HG03045 (cell line): ENCODE data around the gene KDM4F.
A peak's percentile ranks its signal among the peaks of the same experiment; 100 is the strongest.
"Not testable (repeated sequence)": the region's sequence is repeated elsewhere in the genome, so short reads cannot be mapped to it uniquely, and the experiment has no call there.

Experiments
- ATAC-seq: cut with Tn5 transposase; IDR thresholded peaks from one replicate; pipeline ENCODE4 v1.9.1; 2021; ENCODE audit warnings: mild to moderate bottlenecking, moderate library complexity; ENCODE audit not compliant: unreplicated experiment

The KDM4F gene

GRCh38 chr11:95049122-95049521, at the start of gene KDM4F:
Gene KDM4F, plus strand, starts transcription at chr11:95049422.
- not testable (repeated sequence) for ATAC-seq

GRCh38 chr11:95003716-95004115, 45.5 kb upstream of the KDM4F start:
- no peak for ATAC-seq

DNA sequence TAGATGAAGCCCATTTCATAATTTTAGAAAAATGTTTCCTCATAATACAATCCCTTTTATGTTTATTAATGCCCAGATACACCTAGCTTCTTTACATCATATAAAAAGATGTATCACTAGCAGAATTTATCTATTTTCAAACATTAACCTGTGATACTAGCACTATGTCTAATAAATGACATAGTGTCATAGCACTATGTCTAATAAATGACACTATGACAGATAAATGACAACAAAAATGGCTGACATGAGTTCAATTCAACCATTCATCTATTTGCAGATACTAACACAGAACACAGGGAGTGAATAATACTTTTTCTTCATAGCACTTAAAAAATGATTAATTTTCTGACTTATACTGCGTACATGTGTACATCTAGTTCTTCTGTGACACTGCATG, 43.6 kb upstream of the KDM4F start:
- ATAC-seq = no peak

DNA sequence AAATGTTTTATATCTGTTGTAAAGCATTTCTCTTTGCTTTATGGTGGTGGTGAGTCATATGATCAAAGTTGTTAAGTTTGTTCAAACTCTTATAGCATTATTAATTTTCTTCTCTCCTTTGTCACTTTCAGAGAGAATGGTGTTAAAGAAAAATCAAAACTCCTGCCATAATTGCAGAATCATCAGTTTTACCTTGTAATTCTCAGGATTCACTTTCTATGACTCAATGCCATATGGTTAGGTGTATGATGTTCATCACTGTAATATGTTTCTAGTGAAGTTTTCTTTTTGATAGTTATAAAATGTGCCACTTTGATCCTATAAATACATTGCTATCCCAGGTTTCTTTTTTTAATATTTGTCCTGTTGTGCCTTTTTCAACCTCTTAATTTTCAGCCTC, 37.8 kb upstream of the KDM4F start:
- ATAC-seq = no peak

DNA sequence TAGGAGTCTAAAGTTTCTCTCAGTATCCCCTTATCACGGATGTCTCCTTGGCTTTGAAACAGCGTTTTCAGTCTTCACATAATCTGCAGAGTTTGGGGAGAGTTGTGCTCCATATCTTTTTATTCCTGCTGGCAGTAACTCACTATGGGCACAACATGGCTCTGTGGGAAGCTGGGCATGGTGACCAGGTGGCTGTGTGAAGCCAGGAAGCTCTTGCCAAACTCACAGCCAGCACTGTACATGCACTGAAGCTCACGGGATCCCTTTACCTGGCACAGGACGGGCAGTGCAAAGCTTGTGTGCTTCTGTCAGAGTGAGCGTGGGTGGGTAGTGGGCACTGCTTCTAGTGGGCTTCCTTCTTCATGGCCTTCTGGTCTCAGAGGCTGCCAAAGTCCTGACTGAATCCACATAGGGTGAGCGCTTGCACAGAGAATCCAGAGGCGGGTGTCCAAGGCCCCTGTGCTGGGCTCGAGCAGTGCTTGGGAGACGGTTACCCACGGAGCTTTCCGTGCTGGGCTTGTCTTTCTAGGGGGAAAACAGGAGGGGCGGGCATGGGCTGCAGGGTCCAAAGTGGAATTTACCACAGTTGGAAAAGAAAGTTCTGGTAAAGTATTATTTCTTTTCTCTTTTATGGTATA, 34.9 kb upstream of the KDM4F start:
- no peak for ATAC-seq

GRCh38 chr11:95016139-95016538, 33.1 kb upstream of the KDM4F start:
- ATAC-seq = no peak

DNA sequence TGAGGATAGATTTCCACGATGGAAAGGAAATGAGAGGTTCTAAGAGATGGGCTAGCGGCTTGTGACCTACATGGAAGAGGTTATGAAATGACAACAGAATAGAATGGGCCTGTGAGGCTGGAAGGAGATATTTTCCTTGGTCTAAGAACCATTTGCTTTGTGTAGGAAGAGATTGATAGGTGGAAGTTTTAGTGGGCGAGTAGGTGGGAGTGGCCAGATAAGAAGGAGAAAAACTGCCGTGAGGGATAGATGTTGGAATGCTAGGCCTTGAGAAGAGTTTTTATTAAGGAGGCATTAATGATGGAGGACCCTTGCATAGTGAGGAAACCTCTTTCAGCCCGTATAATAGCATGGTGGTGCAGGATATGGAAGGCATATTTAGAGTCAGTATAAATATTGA, 27.8 kb upstream of the KDM4F start:
- ATAC-seq = not testable (repeated sequence)

DNA sequence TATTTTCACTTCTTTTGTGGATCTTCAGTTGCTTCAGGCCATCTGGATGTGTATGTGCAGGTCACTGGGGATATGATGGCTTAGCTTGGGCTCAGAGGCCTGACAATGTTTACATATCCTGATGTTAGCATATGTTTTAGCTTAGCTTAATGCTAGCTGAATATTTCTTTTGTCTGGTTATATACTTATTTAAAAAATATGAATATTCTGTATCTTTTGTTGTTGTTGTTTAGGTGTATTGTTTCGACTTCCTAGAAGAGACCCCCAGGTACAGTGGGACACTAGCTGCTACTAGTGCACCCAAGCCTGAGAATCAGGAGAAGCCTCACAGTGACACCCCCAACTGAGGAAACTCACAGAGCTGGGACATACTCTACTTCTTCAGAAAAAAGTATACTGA, 24.3 kb upstream of the KDM4F start, which contains the start of gene KDM4E:
TSS of gene KDM4E (plus strand) at position 301 of the 400 bp plus-strand sequence. CDS start 300 bp downstream, outside the sequence.
- no peak for ATAC-seq

DNA sequence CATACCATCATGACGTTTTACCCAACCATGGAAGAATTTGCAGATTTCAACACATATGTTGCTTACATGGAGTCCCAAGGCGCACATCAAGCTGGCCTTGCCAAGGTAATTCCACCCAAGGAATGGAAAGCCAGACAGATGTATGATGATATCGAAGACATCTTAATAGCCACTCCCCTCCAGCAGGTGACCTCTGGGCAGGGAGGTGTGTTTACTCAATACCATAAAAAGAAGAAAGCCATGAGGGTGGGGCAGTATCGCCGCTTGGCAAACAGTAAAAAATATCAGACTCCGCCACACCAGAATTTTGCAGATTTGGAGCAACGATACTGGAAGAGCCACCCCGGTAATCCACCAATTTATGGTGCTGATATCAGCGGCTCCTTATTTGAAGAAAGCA, 23.6 kb upstream of the KDM4F start:
- ATAC-seq = not testable (repeated sequence)

DNA sequence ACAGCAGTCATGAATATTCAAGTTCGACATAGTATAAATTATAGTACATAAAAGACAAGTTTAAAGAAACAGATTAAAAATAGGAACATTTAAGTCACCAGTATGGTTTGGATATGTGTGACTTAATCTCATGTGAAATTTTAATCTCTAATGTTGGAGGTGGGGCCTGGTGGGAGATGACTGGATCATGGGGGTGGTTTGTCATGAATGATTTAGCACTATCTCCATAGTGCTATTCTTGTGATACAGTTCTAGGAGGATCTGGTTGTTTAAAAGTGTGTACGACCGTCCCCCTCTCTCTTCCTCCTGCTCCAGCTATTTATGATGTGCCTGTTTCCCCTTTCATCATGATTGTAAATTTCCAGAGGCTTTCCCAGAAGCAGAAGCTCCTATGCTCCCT, 20.9 kb upstream of the KDM4F start:
- no peak for ATAC-seq

DNA sequence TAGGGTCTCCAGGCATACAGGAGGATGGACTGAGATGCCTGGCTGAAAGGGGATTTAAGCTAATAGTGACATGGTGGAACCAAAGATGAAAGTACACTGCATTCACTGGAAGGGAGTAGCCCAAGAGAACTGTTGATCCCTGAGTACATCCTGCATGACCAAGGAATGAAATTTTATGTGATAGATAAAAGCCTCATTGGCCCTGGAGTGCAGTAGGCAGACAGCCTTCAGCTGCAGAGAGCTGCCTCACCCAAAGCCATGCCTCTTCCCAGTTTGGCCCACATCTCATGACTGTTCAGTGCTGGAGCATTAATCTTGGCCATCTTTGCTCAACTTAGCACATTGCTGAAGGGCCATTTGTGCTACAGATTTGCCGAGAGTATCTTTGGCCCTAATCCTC, 16.2 kb upstream of the KDM4F start:
- ATAC-seq = no peak

GRCh38 chr11:95035316-95035715, 13.9 kb upstream of the KDM4F start:
- no peak for ATAC-seq

GRCh38 chr11:95037356-95038035, 11.7 kb upstream of the KDM4F start:
- not testable (repeated sequence) for ATAC-seq

- no peak for ATAC-seq
Observed at GRCh38 chr11:95042239-95042638, 7.0 kb upstream of the KDM4F start.

- no peak for ATAC-seq
Observed at GRCh38 chr11:95042906-95043305, 6.3 kb upstream of the KDM4F start.

GRCh38 chr11:95044010-95044409, 5.2 kb upstream of the KDM4F start:
- no peak for ATAC-seq

GRCh38 chr11:95045812-95046211, 3.4 kb upstream of the KDM4F start:
- ATAC-seq = no peak

DNA sequence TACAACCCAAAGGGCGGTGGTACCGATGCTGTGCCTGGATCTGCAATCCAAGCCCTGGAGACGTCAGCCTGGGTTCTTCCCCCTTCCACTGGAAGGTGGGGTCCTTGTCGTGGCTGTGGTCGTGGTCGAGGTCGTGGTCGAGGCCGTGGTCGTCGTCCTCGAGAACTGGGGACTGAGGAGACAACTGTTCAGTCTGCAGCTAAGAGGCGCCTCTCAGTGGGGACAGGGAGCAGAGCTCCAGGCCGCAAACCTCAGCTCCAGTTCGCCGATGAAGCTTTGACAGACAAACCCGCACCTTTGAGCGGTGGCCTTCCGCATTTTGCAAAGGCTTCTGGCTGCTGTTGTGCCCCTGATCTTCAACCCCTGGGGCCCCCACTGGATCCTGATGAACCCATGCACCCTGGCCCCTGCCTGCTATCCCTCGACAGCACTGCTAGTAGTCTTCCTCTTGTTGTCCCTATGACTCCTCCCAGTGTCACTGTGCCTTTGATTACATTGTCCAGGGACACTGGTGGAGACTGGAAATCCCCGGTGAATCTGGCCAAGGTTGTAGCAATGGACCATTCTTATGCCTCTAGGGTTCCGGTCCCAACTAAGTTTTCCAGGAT, 1.5 kb downstream of the KDM4F start:
- ATAC-seq = no peak

DNA sequence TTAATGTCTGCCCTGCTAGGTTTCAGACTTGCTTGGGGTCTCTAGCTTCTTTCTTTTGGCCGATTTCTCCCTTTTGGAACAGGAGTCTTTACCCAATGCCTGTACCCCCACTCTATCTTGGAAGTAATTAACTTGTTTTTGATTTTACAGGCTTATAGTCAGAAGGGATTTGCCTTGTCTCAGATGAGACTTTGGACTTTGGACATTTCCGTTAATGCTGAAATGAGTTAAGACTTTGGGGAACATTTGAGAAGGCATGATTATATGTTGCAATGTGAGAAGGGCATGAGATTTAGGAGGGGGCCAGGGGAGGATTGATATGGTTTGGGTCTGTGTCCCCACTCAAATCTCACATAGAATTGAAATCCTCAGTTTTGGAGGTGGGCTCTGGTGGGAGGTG, 5.1 kb downstream of the KDM4F start:
- ATAC-seq = no peak

DNA sequence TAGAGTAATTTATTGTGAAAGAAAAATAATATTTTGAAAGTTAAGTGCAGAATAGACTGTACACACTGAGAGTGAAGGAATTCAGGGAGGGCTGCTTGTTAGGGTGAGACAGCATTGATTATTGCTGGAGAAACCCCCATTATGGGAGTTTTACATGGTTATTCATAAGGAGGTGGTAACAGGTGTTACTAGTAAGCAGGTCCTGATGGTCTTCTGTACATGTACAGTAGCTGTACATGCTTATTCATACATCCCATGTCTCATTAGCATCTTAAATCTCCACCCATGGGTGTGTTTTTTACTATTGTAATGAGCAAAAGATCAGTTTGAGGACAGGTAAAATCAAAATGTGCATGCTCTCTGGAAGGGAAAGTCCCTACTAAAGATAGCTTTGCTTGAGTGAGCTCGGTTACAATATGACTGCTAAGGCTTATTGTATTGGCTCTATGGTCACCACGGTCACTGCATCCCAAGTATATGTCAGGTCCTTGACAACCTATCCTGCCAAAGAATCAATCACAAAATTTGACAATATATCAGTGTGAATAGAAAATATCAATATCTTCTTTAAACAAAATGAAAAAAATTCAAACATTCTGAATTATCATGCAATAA, 6.2 kb downstream of the KDM4F start:
- peak; percentile 86 for ATAC-seq

DNA sequence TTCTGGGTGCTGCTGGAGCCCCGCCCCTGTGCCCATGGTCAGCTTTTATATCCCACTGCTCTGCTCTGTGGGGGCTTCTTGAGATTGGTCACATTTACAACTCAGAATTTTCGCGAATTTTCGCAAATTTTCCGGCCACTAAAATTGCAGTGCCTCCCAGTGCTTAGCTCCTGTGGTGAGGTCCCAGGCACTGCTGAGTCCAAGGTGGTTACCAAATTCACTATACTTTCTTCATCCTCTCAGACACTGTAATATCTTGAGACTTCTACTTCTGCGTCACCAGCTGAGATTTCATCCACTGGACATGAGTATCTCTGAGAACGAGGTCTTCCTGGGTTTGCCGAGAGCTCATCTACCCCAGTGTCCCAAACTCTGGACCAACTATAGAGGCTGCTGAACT, 8.7 kb downstream of the KDM4F start:
- no peak for ATAC-seq

- ATAC-seq = no peak
Observed at GRCh38 chr11:95058621-95059020, 9.4 kb downstream of the KDM4F start.
